Suppressor macrophage treated with lipopolysaccharide for 1 hour (primary cell): ENCODE results near the gene CPS1.

Source experiments
- DNase-seq, 3 donors: peaks; one replicate each; pipeline ENCODE4 v3.0.0-alpha.2; 2020 to 2022

Gene CPS1

DNA sequence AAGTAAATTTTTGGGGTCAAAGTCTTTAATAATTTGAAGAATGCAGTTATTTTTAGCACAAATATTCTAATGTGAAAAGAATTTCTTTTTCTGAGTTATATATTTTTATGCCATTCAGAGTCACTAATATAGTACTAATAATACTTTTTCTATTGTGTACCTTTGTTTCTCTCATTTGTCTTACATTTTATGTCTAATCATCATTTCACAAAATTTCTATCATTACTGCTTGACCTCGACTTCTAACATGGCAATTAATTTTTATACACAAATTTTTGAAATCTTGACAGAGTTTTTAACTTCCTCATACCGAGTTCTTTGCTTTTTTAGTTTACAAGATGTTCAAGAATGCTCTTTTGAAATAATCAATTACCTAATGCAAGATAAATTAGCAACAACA lies 8.4 kb upstream of the CPS1 start:
- no peak for DNase-seq

GRCh38 chr2:210548878-210549384 lies 7.5 kb upstream of the CPS1 start:
- no peak for DNase-seq

DNA sequence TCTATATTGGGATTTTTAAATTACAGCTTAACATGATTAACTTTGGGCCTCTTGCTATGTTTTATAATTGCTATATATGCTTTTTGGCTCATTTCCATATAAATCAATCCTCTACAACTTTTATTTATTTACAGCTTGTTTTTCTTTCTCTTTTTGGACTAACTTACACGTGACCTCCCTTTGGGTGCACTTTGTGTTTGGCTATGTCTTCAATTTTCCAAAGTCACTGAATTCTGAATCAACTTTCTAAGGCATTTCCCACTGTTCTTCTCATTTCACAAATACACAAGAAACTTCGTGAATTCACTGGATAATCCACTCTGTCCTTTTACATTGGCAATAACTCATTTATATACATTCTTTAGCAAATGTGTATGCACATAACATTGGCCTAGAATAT lies 5.4 kb upstream of the CPS1 start:
- no peak for DNase-seq

GRCh38 chr2:210553373-210553772 lies 3.0 kb upstream of the CPS1 start:
- no peak for DNase-seq

DNA sequence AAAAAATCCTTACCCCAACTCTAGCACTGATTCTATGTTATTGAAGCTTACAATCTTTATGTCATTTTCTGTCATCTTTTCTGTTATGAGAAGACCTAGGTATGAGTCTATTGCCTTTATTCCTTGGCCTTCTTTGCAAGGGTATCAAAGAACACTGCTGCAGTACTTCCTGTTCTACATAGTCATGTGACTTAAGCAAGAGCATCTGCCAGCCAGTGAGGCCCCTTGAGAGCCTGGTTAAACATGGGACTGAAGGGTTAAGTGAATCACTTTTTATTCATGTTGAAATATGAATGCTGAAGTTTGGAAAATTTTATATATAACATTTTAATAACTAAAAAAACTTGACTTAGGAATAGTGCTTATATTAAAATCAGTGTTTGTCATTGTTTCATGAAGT lies 844 bp upstream of the CPS1 start:
- no peak for DNase-seq

DNA sequence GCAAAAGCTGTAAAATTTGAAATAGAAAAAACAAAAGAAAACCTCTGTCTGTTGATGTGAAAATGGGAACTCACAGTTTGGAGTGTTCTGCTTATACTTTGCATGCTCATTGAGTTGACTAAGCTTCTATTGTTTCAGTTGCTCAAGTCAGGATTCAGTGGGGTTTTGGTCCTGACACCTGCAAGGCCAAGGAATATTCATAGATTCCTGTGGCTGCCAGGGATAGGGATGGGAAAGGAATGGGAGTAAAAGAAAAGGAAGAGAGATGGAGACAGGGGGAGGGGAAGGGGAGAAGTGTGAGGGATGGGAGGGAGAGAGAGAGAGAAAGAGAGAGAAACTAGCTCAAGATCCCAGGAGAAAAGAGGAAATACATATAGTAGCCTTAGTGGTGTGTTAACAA lies 1.3 kb downstream of the CPS1 start:
- no peak for DNase-seq

DNA sequence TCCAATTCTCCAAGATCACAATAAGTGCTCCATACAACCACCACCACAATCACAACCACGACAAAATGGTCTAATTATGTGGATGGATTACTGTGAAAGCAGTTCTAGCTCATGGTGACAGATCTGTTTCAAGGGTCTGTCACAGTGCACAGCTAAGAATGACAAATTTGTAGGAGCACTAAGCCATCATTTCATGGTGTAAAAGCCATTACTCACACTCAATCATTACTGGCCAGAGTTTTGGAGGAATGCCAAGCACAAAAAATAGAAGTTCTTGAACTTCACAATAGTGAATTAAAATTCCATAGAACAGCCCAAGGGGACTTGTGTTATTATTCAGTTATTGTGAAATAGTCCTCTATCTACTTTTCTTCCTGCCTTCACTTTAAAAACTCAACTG lies 2.3 kb downstream of the CPS1 start:
- DNase-seq: no peak

- no peak for DNase-seq
Measured at GRCh38 chr2:210559182-210559581, 2.8 kb downstream of the CPS1 start.

- no peak for DNase-seq
Measured at GRCh38 chr2:210561475-210561874, 5.1 kb downstream of the CPS1 start.

DNA sequence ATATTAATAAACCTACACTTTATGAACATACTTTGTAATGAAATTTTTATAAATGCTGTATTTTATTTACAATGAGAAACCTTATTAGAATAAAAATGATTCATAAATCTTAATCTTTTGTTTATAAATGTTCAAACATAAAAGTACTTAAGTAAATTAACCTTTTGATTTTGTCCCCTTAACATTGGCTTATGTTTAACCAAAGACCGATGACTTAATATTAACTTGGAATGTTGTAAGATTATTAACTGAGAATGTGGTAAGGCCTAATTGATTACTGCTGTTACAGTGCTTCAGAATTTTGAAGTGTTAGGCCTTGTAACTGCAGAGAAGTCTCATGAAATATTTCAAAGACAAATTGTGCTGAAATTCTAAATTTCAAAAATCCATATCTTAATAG lies 5.7 kb downstream of the CPS1 start:
- DNase-seq: no peak

- no peak for DNase-seq
Measured at GRCh38 chr2:210562502-210563080, 6.2 kb downstream of the CPS1 start.

DNA sequence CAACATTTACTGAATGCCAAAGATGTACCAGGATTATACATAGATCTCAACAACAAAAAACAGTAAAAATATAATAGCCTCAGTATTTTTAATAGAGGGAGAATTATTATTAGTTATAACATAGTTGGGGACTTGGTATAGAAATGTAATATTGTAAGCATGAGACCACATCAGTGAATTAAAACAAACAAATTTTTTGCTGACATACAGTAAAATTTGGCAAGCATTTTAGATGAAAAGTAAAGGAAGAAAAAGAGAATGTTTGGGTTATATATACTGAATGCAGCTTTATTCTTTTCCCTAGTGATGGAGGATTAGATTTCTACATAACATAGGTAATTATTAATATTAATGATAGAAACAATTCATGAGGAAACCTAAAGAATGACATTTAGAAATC lies 10.9 kb downstream of the CPS1 start:
- no peak for DNase-seq

DNA sequence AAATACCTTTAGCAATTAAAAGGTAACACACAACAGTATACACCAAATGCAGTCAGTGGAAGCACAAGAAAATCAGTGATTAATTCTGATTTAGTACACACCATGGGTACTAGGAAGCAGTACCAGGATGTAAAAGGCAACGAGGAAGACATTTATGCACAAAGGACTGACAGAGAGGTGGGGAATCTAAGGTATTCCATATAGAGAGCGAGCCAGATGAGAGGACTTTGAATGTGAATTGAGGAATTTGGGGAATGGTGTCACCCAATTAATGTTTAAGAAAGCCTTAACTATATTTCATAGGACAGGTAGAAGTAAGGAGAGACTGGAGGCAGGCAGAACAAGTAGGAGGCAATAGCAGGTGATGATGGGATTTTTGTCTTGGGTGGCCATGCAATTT lies 11.7 kb downstream of the CPS1 start:
- DNase-seq: no peak

DNA sequence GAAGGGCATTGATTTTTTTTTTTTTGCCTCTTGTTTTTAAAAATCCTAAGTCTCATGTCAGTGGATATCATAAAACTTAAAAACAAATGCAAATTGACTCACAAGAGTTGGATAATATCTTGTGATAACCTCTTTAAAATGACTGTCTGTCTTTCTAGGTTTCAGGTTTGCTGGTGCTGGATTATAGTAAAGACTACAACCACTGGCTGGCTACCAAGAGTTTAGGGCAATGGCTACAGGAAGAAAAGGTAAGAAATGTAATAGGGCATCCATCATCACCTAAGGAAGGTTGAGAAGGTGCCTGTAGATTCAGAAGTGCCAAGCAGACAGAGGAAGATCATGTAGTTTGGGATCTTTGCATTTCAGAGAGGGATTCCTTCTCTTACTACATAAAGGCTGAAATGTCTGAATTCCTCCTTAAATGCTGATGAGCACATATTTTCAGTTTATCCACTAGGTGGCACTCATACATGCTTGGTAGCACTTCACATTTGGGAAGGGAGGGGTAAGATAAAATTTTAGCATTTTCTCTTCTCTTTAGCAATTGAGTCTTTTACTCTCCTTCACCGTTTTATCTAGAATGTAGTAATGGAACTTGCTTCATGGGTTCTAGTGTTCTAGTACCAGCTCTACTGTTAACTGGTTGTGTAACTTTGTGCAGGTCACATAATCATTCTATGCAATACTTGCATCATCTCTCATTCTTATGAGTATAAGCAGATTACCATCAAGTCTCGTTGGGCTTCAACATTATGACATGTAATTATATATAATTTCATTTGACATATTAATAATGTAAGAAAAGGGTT lies 21.1 kb downstream of the CPS1 start:
- DNase-seq: peak; percentile 32 to 67 (median 66)

DNA sequence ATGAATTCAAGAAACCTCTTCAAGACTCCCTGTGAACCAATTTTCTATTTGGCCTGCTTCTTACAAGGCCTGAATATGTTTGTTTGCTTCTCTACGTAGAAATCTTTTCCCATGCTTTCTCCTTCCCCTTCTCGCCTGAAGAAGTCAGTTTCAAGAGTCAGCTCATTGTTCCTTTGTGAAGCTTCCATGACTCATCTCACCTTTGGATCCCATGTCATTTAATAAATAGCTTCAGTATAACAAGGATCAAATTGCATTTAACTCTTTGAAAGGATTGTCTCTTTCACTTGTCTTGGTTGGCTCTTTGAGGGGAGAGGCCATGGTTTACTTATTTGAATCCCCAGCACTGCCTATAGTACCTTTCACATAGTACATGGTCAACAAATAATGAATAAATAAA lies 28.4 kb downstream of the CPS1 start:
- no peak for DNase-seq

DNA sequence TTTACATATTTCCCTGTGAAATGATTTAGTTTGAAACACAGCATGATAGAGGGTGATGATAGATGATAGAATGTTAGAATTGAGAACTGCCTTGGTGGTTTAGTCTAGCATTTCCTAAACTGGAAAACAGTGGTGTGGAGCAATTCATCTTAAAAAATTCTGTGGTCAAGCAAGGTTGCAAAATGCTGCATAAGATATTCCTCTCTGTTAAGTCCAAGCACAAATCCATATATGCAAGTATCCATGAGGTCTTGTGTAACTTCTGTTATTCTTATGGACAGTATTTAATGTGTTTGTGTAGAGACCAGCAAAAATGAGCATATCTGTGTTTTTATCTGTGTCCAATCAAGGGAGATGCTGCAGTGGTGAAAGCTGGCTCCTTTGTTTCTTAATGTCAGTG lies 30.0 kb downstream of the CPS1 start:
- no peak for DNase-seq

DNA sequence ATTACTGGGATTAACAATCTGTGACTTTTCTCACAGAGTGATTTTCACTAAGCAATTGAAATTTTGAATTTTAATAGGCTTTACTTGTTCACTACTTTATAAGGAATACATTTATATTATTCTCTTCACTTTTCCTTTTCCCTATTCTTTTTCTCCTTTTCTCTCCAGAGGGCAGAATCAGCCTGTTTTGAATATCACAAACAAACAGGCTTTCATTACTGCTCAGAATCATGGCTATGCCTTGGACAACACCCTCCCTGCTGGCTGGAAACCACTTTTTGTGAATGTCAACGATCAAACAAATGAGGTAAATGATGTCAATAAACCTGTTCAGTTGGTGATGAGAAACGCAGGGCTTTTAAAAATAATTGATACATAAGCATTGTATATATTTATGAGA lies 35.3 kb downstream of the CPS1 start:
- DNase-seq: no peak

DNA sequence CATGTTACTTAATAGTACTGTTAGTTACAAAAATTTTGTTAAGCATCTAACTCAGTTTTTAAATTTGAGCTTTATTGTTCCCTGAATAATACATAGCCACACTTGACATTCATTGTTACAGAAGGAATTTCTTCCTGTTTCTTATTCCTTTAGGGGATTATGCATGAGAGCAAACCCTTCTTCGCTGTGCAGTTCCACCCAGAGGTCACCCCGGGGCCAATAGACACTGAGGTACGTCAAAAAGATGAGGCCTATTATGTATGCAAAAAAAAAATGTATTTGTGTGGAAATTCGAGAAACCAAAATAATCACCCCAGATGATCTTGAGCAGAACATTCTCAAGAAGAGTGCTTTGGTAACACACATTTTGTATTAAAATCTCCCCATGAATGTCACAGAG lies 36.3 kb downstream of the CPS1 start:
- DNase-seq: no peak

- no peak for DNase-seq
Measured at GRCh38 chr2:210593166-210593565, 36.8 kb downstream of the CPS1 start.

GRCh38 chr2:210598219-210598618 lies 41.8 kb downstream of the CPS1 start:
- no peak for DNase-seq

DNA sequence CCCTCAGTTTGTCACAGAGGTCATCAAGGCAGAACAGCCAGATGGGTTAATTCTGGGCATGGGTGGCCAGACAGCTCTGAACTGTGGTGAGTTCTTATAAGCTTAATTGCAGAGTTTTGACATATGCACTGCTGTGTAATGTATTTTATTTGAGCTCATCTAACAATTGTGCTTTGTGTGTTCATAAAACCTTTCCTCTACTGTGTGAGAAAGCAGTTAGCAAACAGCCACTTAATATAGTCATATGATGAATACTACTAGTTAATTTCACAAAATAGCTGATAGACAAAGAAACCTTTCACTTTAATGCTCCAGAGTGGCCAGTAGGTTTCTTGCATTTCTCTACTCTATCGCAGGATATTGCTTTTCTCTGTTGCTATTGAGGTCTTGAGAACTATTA lies 43.1 kb downstream of the CPS1 start:
- DNase-seq: no peak

DNA sequence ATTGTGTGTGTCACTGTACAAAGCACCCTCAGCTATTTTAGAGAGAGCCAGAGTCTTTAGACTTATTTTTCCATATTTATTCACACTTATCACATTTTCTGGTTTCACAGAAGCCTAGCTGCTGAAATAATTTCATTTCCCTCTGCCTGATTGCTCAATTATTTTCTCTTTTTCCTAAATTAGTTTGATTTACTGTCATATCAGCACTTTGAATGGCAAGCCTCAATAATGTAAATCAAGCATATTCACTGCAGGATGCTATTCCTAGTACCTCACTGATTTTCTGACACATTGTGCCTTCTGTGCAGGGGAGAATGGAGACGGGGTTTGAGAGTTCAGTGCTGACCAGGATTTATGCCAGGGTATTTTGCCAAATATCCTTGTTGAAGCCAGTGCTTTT lies 48.3 kb downstream of the CPS1 start:
- DNase-seq: no peak

- DNase-seq: no peak
Measured at GRCh38 chr2:210606001-210606400, 49.6 kb downstream of the CPS1 start.

DNA sequence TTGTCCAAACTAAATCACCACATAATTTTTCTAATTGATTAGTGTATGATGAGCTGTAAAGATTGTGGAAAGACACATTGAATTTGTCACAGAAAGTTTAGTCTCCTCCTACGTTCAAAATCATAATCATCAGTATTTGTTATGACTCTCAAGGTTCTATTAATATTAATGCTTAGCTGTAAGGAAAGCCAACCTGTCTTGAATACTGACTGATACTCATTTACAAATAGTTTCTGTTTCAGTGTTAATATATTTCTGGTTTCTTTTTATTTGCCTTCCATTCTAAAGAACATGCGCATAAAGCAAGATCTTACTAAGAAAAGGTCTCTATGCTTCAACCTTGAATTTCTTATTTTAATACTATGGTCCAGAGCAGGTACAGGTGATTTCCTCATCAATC lies 55.1 kb downstream of the CPS1 start:
- no peak for DNase-seq

- no peak for DNase-seq
Measured at GRCh38 chr2:210616074-210616473, 59.7 kb downstream of the CPS1 start.
